ENCODE results near the gene DNAJC22.

GRCh38 chr12:49334226-49334625, 12.5 kb upstream of the DNAJC22 start:
- TF ChIP-seq POLR2AphosphoS5 (IDR thresholded peaks at IDR 0.05; ENCODE audit: borderline replicate concordance, low read depth, low read length) (no peak), EZH2 (IDR thresholded peaks at IDR 0.05) (no peak), FOXP2 (optimal IDR thresholded peaks at IDR 0.05; ENCODE audit: control extremely low read depth, extremely low read length, insufficient read depth) (no peak)

All from SK-N-MC (cell line).